Brain microvascular endothelial cell (primary cell): Measurements from ENCODE around the gene BFSP1.

ENCODE experiments used
- DNase-seq: peaks from one replicate; pipeline ENCODE4 v3.0.0-alpha.2; 2020
- H3K27ac ChIP-seq: fragments of 250-450 bp; sonication (Bioruptor Pico); 2 replicates; pipeline ENCODE4 v1.5.1; 2020; ENCODE audit warnings: mild to moderate bottlenecking, moderate library complexity
- H3K27me3 ChIP-seq: fragments of 250-450 bp; sonication (Bioruptor Pico); replicated peaks from 2 replicates; pipeline ENCODE4 v1.5.1; 2020; ENCODE audit warnings: mild to moderate bottlenecking
- H3K36me3 ChIP-seq: fragments of 250-450 bp; sonication (Bioruptor Pico); replicated peaks from 2 replicates; pipeline ENCODE4 v1.5.1; 2020; ENCODE audit warnings: mild to moderate bottlenecking
- H3K4me3 ChIP-seq: 2 replicates; pipeline ENCODE4 v1.5.1; 2011; ENCODE audit warnings: low read depth, mild to moderate bottlenecking, control low read depth, low read length, moderate library complexity
- CTCF ChIP-seq: IDR thresholded peaks from 2 replicates; pipeline ENCODE4 v1.5.1; 2011; ENCODE audit warnings: low read depth, mild to moderate bottlenecking, moderate library complexity, low read length, control low read depth, inconsistent platforms; ENCODE audit errors: missing control alignments
- in situ Hi-C: cut with HindIII; loops from 2 replicates; pipeline ENCODE4 v1.10.0; 2017; ENCODE audit warnings: low sequenced_read_pairs, low pct_ligation_motif_present

The BFSP1 gene

GRCh38 chr20:17497821-17498580 lies 33.2 kb downstream of the BFSP1 start:
- Histone ChIP-seq H3K36me3 (no peaks in the 10 kb centered on the region), H3K4me3 (no peak overlapping the region), H3K27ac (no peak overlapping the region), H3K27me3 (no peaks in the 10 kb centered on the region)
- DNase-seq: no peak
- in situ Hi-C loops: no loop called here
- TF ChIP-seq CTCF: no peak

GRCh38 chr20:17495826-17496225 lies 35.4 kb downstream of the BFSP1 start:
- no peak for TF ChIP-seq CTCF
- in situ Hi-C loops: no loop called here
- no peak overlapping the region for H3K27ac ChIP-seq
- no peak for DNase-seq
- no peaks in the 10 kb centered on the region for H3K27me3 ChIP-seq
- no peak overlapping the region for H3K4me3 ChIP-seq
- no peaks in the 10 kb centered on the region for H3K36me3 ChIP-seq

GRCh38 chr20:17494201-17494600 lies 37.0 kb downstream of the BFSP1 start:
- in situ Hi-C loops: no loop called here
- no peak for TF ChIP-seq CTCF

GRCh38 chr20:17493173-17493572 lies 38.0 kb downstream of the BFSP1 start:
- H3K27me3 ChIP-seq: no peaks in the 10 kb centered on the region

More at GRCh38 chr20:17494201-17494600, 37.0 kb downstream of the BFSP1 start:
- no peak for DNase-seq
- no peak overlapping the region for H3K4me3 ChIP-seq
- no peaks in the 10 kb centered on the region for H3K27me3 ChIP-seq
- no peak overlapping the region for H3K27ac ChIP-seq
- no peaks in the 10 kb centered on the region for H3K36me3 ChIP-seq

GRCh38 chr20:17491488-17491887 lies 39.7 kb downstream of the BFSP1 start:
- DNase-seq: no peak
- Histone ChIP-seq H3K36me3 (no peaks in the 10 kb centered on the region), H3K4me3 (no peak overlapping the region), H3K27ac (no peak overlapping the region), H3K27me3 (no peaks in the 10 kb centered on the region)
- TF ChIP-seq CTCF: no peak
- in situ Hi-C loops: no loop called here

More at GRCh38 chr20:17493173-17493572, 38.0 kb downstream of the BFSP1 start:
- H3K36me3 ChIP-seq: no peaks in the 10 kb centered on the region
- no peak overlapping the region for H3K27ac ChIP-seq
- no peak for TF ChIP-seq CTCF
- H3K4me3 ChIP-seq: no peak overlapping the region
- in situ Hi-C loops: no loop called here
- DNase-seq: no peak

GRCh38 chr20:17491041-17491440 lies 40.1 kb downstream of the BFSP1 start:
- Histone ChIP-seq H3K27ac (no peak overlapping the region), H3K4me3 (no peak overlapping the region), H3K27me3 (no peaks in the 10 kb centered on the region), H3K36me3 (no peaks in the 10 kb centered on the region)
- no peak for DNase-seq
- in situ Hi-C loops: no loop called here
- no peak for TF ChIP-seq CTCF
